Panc1 (cell line): ENCODE measurements around the gene RARS2.

ENCODE experiments used
- CTCF ChIP-seq: fragments of 450-650 bp; IDR thresholded peaks from 2 replicates; pipeline ENCODE4 v1.5.1; 2017; ENCODE audit warnings: mild to moderate bottlenecking
- POLR2AphosphoS5 ChIP-seq: IDR thresholded peaks from 2 replicates; pipeline ENCODE4 v1.6.1; 2012; ENCODE audit warnings: mild to moderate bottlenecking, low read depth, low read length, moderate library complexity
- REST ChIP-seq, 2 experiments: IDR thresholded peaks; 2 replicates each; pipeline ENCODE4 v1.6.1; 2011 to 2012; ENCODE audit warnings: low read depth in 2 of 2, control low read depth in 1 of 2, low read length in 1 of 2, mild to moderate bottlenecking in 1 of 2, moderate library complexity in 1 of 2; ENCODE audit not compliant: insufficient read depth in 1 of 2
- SIN3A ChIP-seq: IDR thresholded peaks from 2 replicates; pipeline ENCODE4 v1.6.1; 2012; ENCODE audit warnings: low read depth, mild to moderate bottlenecking, low read length, moderate library complexity, borderline replicate concordance; ENCODE audit not compliant: insufficient read depth
- TCF7L2 ChIP-seq: IDR thresholded peaks from 2 replicates; pipeline ENCODE4 v1.6.1; 2011; ENCODE audit warnings: mild to moderate bottlenecking, low read depth, low read length, inconsistent platforms

GRCh38 chr6:87522686-87523085 lies 67.1 kb downstream of the RARS2 start:
- TF ChIP-seq CTCF (no peak), TCF7L2 (no peak), POLR2AphosphoS5 (no peak), SIN3A (no peak), REST (IDR thresholded peaks at IDR 0.05; ENCODE audit: insufficient read depth in 1 of 2, low read depth in 2 of 2, low read length in 1 of 2) (no peak)
